ENCODE results near the gene ADPGK. TPM values are rescaled to one million over a fixed set of nuclear protein-coding genes. Genes with fewer than 3 reads are reported as not detected.

ADPGK gene
- total RNA-seq, 1 donor from 2014 or later, result 67.3 TPM

DNA sequence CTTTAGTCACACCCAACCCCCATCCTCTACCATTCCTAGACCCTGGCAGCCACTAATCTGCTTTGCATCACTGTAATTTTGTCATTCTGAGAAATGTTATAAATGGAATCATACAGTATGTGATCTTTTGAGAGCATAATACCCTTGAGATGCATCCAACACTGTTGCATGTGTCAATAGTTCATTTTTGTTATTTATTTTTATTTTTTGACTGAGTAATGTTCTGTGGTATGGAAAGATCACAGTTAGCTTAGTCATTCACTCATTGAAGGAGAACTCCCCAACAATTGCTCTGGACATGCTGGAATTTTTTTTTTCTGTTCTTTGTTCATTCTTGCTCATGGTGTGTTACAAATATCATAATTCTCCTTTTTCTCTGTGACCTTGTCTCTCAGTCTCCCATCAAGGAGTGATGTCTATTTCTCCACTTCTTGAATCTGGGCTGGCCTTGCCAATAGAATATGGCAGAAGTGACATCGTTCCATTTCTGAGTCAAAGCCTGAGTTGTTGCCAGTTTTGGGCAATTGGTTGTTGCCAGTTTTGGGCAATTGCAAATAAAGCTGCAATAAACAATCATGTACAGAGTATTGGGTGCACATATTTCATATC is 6.8 kb upstream of the ADPGK start:
- DNase-seq (ENCODE audit: low read depth) (peak; percentile 35), FAIRE-seq (peak; percentile 26)
- H3K4me3 ChIP-seq (ENCODE audit: insufficient read depth, low read depth, low read length), result no peak overlapping the region
- H2AFZ ChIP-seq (ENCODE audit: low read depth, low read length), result no peak overlapping the region
- no peaks in the 10 kb centered on the region for H3K9me3 ChIP-seq (ENCODE audit: insufficient read depth, low read depth, low read length)
- peaks cover 32% of the 10 kb centered on the region for H3K4me1 Mint-ChIP-seq (ENCODE audit: low read depth, unreplicated experiment)
- H4K20me1 ChIP-seq (ENCODE audit: insufficient read depth, low read length), result no peaks in the 10 kb centered on the region
- no peaks in the 10 kb centered on the region for H3K36me3 Mint-ChIP-seq (ENCODE audit: low read depth, unreplicated experiment)
- no peaks in the 10 kb centered on the region for H3K9me3 Mint-ChIP-seq (ENCODE audit: unreplicated experiment)
- H3K27me3 Mint-ChIP-seq (ENCODE audit: low read depth, unreplicated experiment), result peaks cover 2% of the 10 kb centered on the region
- H3K4me3 Mint-ChIP-seq (ENCODE audit: unreplicated experiment), result no peak overlapping the region
- no peak overlapping the region for H3K27ac Mint-ChIP-seq (ENCODE audit: unreplicated experiment)
- no peaks in the 10 kb centered on the region for H3K27me3 ChIP-seq (ENCODE audit: insufficient read depth, low read length)
- H3K4me2 ChIP-seq (ENCODE audit: low read length), result no peak overlapping the region
- no peak overlapping the region for H3K9ac ChIP-seq (ENCODE audit: low read length)
- no peaks in the 10 kb centered on the region for H3K79me2 ChIP-seq (ENCODE audit: insufficient read depth, low read length)
- no peak overlapping the region for H3K27ac ChIP-seq (ENCODE audit: low read depth, low read length)
- TF ChIP-seq, protein P1, sequence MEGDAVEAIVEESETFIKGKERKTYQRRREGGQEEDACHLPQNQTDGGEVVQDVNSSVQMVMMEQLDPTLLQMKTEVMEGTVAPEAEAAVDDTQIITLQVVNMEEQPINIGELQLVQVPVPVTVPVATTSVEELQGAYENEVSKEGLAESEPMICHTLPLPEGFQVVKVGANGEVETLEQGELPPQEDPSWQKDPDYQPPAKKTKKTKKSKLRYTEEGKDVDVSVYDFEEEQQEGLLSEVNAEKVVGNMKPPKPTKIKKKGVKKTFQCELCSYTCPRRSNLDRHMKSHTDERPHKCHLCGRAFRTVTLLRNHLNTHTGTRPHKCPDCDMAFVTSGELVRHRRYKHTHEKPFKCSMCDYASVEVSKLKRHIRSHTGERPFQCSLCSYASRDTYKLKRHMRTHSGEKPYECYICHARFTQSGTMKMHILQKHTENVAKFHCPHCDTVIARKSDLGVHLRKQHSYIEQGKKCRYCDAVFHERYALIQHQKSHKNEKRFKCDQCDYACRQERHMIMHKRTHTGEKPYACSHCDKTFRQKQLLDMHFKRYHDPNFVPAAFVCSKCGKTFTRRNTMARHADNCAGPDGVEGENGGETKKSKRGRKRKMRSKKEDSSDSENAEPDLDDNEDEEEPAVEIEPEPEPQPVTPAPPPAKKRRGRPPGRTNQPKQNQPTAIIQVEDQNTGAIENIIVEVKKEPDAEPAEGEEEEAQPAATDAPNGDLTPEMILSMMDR (IDR thresholded peaks at IDR 0.05; ENCODE audit: insufficient read depth, low read depth, low read length), result no peak
- TF ChIP-seq EZH2 (IDR thresholded peaks at IDR 0.05; ENCODE audit: insufficient read depth, low read length), result no peak
- peaks cover 15% of the 10 kb centered on the region for H3K4me1 ChIP-seq (ENCODE audit: insufficient read depth, low read length)
- no peaks in the 10 kb centered on the region for H3K36me3 ChIP-seq (ENCODE audit: insufficient read depth, low read length)

DNA sequence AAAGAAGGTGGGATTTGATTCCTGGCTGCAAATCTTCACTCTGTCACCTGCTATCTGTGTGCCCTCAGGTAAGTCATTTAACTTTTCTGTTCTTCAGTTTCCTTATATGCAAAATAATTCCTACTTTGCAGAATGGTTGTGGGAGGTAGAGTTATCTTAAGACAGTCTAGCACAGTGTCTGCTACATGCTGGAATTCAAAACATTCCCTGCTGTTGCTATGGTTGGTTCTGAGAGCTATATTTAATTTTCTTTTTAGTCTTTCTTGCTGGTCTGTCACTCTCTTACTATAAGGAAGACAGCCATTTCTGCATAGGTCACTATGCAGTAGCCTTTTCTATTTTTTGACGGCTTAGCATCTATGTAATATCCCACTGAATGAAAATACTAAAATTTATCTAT is 4.0 kb upstream of the ADPGK start:
- H3K9ac ChIP-seq (ENCODE audit: low read length), result no peak overlapping the region
- H3K27ac Mint-ChIP-seq (ENCODE audit: unreplicated experiment), result peak overlapping the region; percentile 96
- DNase-seq (ENCODE audit: low read depth), result no peak
- no peaks in the 10 kb centered on the region for H3K27me3 ChIP-seq (ENCODE audit: insufficient read depth, low read length)
- H3K9me3 Mint-ChIP-seq (ENCODE audit: unreplicated experiment), result no peaks in the 10 kb centered on the region
- peaks cover 27% of the 10 kb centered on the region for H3K4me1 ChIP-seq (ENCODE audit: insufficient read depth, low read length)
- TF ChIP-seq, protein P1 (IDR thresholded peaks at IDR 0.05; ENCODE audit: insufficient read depth, low read depth, low read length), result no peak
- no peak for TF ChIP-seq EZH2 (IDR thresholded peaks at IDR 0.05; ENCODE audit: insufficient read depth, low read length)
- no peaks in the 10 kb centered on the region for H3K36me3 Mint-ChIP-seq (ENCODE audit: low read depth, unreplicated experiment)
- no peak overlapping the region for H3K4me3 ChIP-seq (ENCODE audit: insufficient read depth, low read depth, low read length)
- no peak for FAIRE-seq
- peaks cover 43% of the 10 kb centered on the region for H3K4me1 Mint-ChIP-seq (ENCODE audit: low read depth, unreplicated experiment)
- no peaks in the 10 kb centered on the region for H3K36me3 ChIP-seq (ENCODE audit: insufficient read depth, low read length)
- H4K20me1 ChIP-seq (ENCODE audit: insufficient read depth, low read length), result peaks cover 2% of the 10 kb centered on the region
- no peaks in the 10 kb centered on the region for H3K9me3 ChIP-seq (ENCODE audit: insufficient read depth, low read depth, low read length)
- no peak overlapping the region for H3K27ac ChIP-seq (ENCODE audit: low read depth, low read length)
- peaks cover 2% of the 10 kb centered on the region for H3K27me3 Mint-ChIP-seq (ENCODE audit: low read depth, unreplicated experiment)
- H2AFZ ChIP-seq (ENCODE audit: low read depth, low read length), result no peak overlapping the region
- H3K4me2 ChIP-seq (ENCODE audit: low read length), result no peak overlapping the region
- peaks cover 10% of the 10 kb centered on the region for H3K79me2 ChIP-seq (ENCODE audit: insufficient read depth, low read length)
- no peak overlapping the region for H3K4me3 Mint-ChIP-seq (ENCODE audit: unreplicated experiment)

DNA sequence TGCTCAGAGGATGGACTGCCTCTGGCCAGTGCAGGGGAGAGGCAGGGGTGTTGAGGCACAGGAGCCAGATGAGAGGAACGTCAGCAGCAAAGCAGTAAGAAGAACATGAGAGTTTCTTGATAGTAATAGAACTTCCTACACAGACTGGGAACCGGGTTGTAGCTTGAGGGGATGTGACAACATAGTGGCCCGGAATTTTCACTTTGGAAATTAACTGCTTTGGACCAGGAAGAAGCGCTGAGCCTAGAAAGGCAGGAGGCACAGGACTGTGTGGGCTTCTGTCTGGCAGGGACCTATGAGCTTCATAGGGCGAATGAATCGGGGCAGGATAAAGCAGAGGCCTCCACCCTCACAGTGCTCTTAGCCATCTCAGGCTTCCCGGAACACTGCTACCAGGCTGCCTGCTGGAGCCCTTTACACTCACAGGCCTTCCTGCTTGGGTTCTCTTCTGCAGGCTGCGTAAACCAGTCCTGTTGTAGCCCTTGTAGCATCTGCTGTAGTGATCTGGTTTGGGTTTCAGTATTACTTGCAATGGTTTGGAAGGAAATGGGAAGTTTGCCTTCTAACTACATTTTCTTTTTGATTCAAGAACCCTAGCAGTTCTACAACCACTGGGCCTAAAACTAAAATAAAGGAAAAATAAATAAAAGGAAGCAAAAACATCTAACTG is 3.3 kb upstream of the ADPGK start:
- no peaks in the 10 kb centered on the region for H3K27me3 ChIP-seq (ENCODE audit: insufficient read depth, low read length)
- H4K20me1 ChIP-seq (ENCODE audit: insufficient read depth, low read length), result peaks cover 7% of the 10 kb centered on the region
- H3K4me2 ChIP-seq (ENCODE audit: low read length), result no peak overlapping the region
- DNase-seq (ENCODE audit: low read depth) (no peak), FAIRE-seq (no peak)
- Mint-ChIP-seq H3K9me3 (ENCODE audit: unreplicated experiment) (no peaks in the 10 kb centered on the region), H3K27me3 (ENCODE audit: low read depth, unreplicated experiment) (peaks cover 2% of the 10 kb centered on the region), H3K27ac (ENCODE audit: unreplicated experiment) (peak overlapping the region; percentile 96), H3K4me3 (ENCODE audit: unreplicated experiment) (no peak overlapping the region), H3K4me1 (ENCODE audit: low read depth, unreplicated experiment) (peaks cover 43% of the 10 kb centered on the region), H3K36me3 (ENCODE audit: low read depth, unreplicated experiment) (no peaks in the 10 kb centered on the region)
- H3K79me2 ChIP-seq (ENCODE audit: insufficient read depth, low read length), result peaks cover 17% of the 10 kb centered on the region
- no peak overlapping the region for H2AFZ ChIP-seq (ENCODE audit: low read depth, low read length)
- H3K9me3 ChIP-seq (ENCODE audit: insufficient read depth, low read depth, low read length), result no peaks in the 10 kb centered on the region
- H3K4me1 ChIP-seq (ENCODE audit: insufficient read depth, low read length), result peaks cover 33% of the 10 kb centered on the region
- H3K4me3 ChIP-seq (ENCODE audit: insufficient read depth, low read depth, low read length), result no peak overlapping the region
- no peaks in the 10 kb centered on the region for H3K36me3 ChIP-seq (ENCODE audit: insufficient read depth, low read length)
- no peak overlapping the region for H3K9ac ChIP-seq (ENCODE audit: low read length)
- TF ChIP-seq EZH2 (IDR thresholded peaks at IDR 0.05; ENCODE audit: insufficient read depth, low read length), result no peak
- TF ChIP-seq, protein P1 (IDR thresholded peaks at IDR 0.05; ENCODE audit: insufficient read depth, low read depth, low read length), result no peak
- no peak overlapping the region for H3K27ac ChIP-seq (ENCODE audit: low read depth, low read length)

Data from astrocyte (in vitro differentiated cells and primary cell).